Measurements from ENCODE around the gene PPIG. TPM values are rescaled to one million over a fixed set of nuclear protein-coding genes. Genes with fewer than 3 reads are reported as not detected.

The PPIG gene
- total and polyA plus RNA-seq, 2 donors (not counting 1 experiment from before 2014, with no cell fraction given): 21.5 to 78.6 TPM

- intact Hi-C loops (cut with micrococcal nuclease): loop anchor here (1.0 kb wide), 1 partner anchor 148 kb away; no protein-coding TSS in a partner anchor
- ChIA-PET POLR2A (no interaction called here), CTCF (no interaction called here)
- Mint-ChIP-seq H3K4me1 (no peaks in the 10 kb centered on the region), H3K9me3 (ENCODE audit: insufficient read depth) (no peaks in the 10 kb centered on the region), H3K27ac (no peak overlapping the region), H3K4me3 (no peak overlapping the region), H3K27me3 (peaks cover 33% of the 10 kb centered on the region)
- no peaks in the 10 kb centered on the region for H3K36me3 ChIP-seq (replicated peaks in 1 of 2; ENCODE audit: control extremely low read depth in 1 of 2, control insufficient read depth in 1 of 2, extremely low read depth in 1 of 2, insufficient read depth in 2 of 2, low read length in 1 of 2)
- no peaks in the 10 kb centered on the region for H4K20me1 ChIP-seq (ENCODE audit: control insufficient read depth, insufficient read depth, low read length, poor library complexity, severe bottlenecking)
- no peak overlapping the region for H3K9ac ChIP-seq (ENCODE audit: low read length)
- peaks cover 0 to 5% (median 0%) of the 10 kb centered on the region in 4 experiments for H3K27me3 ChIP-seq (replicated peaks in 1 of 4; ENCODE audit: control extremely low read depth in 1 of 4, control insufficient read depth in 3 of 4, insufficient read depth in 4 of 4, low read length in 3 of 4)
- H3K9me3 ChIP-seq (ENCODE audit: control extremely low read depth in 1 of 3, control insufficient read depth in 2 of 3, insufficient read depth in 1 of 3, low read length in 2 of 3): peaks cover 0 to 4% (median 0%) of the 10 kb centered on the region in 3 donors
- ATAC-seq (ENCODE audit: low read depth) (no peak), DNase-seq (no peak)
- no peak overlapping the region for H3K27ac ChIP-seq (ENCODE audit: low read length in 2 of 2)
- no peak overlapping the region for H3K4me3 ChIP-seq (ENCODE audit: control extremely low read depth in 1 of 5, extremely low read depth in 1 of 5, insufficient read depth in 1 of 5, low read depth in 2 of 5, low read length in 4 of 5)
- WGBS (ENCODE audit: insufficient coverage): no CpG with 5 or more reads among the region's 3 CpGs
- no peaks in the 10 kb centered on the region for H3K79me2 ChIP-seq (ENCODE audit: control insufficient read depth, insufficient read depth, low read length)
- no peak overlapping the region for H2AFZ ChIP-seq (ENCODE audit: insufficient read depth, low read depth, low read length, poor library complexity, severe bottlenecking)
- no peak overlapping the region for H3K4me2 ChIP-seq (replicated peaks; ENCODE audit: low read depth, low read length, poor library complexity, severe bottlenecking)
- TF ChIP-seq EZH2 (IDR thresholded peaks at IDR 0.05; ENCODE audit: borderline replicate concordance, insufficient read depth, low read depth, low read length, poor library complexity, severe bottlenecking) (no peak), CTCF (IDR thresholded peaks at IDR 0.05) (peak; percentile 28)
- no peaks in the 10 kb centered on the region for H3K4me1 ChIP-seq (ENCODE audit: control insufficient read depth in 2 of 2, insufficient read depth in 2 of 2, low read length in 2 of 2)
Observed at GRCh38 chr2:169676357-169676756, 92.2 kb downstream of the PPIG start.

- Histone ChIP-seq H3K4me2 (replicated peaks; ENCODE audit: low read depth, low read length, poor library complexity, severe bottlenecking) (no peak overlapping the region), H3K27ac (ENCODE audit: low read length in 2 of 2) (no peak overlapping the region), H3K36me3 (replicated peaks in 1 of 2; ENCODE audit: control extremely low read depth in 1 of 2, control insufficient read depth in 1 of 2, extremely low read depth in 1 of 2, insufficient read depth in 2 of 2, low read length in 1 of 2) (no peaks in the 10 kb centered on the region), H3K4me3 (ENCODE audit: control extremely low read depth in 1 of 5, extremely low read depth in 1 of 5, insufficient read depth in 1 of 5, low read depth in 2 of 5, low read length in 4 of 5) (no peak overlapping the region), H3K9me3 (ENCODE audit: control extremely low read depth in 1 of 3, control insufficient read depth in 2 of 3, insufficient read depth in 1 of 3, low read length in 2 of 3) (peaks cover 0 to 4% (median 0%) of the 10 kb centered on the region in 3 donors), H3K27me3 (replicated peaks in 1 of 4; ENCODE audit: control extremely low read depth in 1 of 4, control insufficient read depth in 3 of 4, insufficient read depth in 4 of 4, low read length in 3 of 4) (peaks cover 0 to 5% (median 0%) of the 10 kb centered on the region in 4 experiments), H2AFZ (ENCODE audit: insufficient read depth, low read depth, low read length, poor library complexity, severe bottlenecking) (no peak overlapping the region), H3K4me1 (ENCODE audit: control insufficient read depth in 2 of 2, insufficient read depth in 2 of 2, low read length in 2 of 2) (no peaks in the 10 kb centered on the region), H3K9ac (ENCODE audit: low read length) (no peak overlapping the region), H3K79me2 (ENCODE audit: control insufficient read depth, insufficient read depth, low read length) (no peaks in the 10 kb centered on the region), H4K20me1 (ENCODE audit: control insufficient read depth, insufficient read depth, low read length, poor library complexity, severe bottlenecking) (no peaks in the 10 kb centered on the region)
- no peak for ATAC-seq (ENCODE audit: low read depth)
- H3K9me3 Mint-ChIP-seq (ENCODE audit: insufficient read depth): no peaks in the 10 kb centered on the region
- H3K27ac Mint-ChIP-seq: no peak overlapping the region
- TF ChIP-seq CTCF (IDR thresholded peaks at IDR 0.05) (no peak), EZH2 (IDR thresholded peaks at IDR 0.05; ENCODE audit: borderline replicate concordance, insufficient read depth, low read depth, low read length, poor library complexity, severe bottlenecking) (no peak)
- H3K27me3 Mint-ChIP-seq: peaks cover 30% of the 10 kb centered on the region
- intact Hi-C loops (cut with micrococcal nuclease): loop anchor here (1.0 kb wide), 1 partner anchor 149 kb away; no protein-coding TSS in a partner anchor
- ChIA-PET CTCF (interaction anchor here (1.2 kb wide), 1 partner anchor 17 kb away, joined by 3 read pairs; no protein-coding TSS in a partner anchor), POLR2A (no interaction called here)
- H3K4me3 Mint-ChIP-seq: no peak overlapping the region
- no peaks in the 10 kb centered on the region for H3K4me1 Mint-ChIP-seq
- DNase-seq: no peak
- WGBS (ENCODE audit: insufficient coverage): 96% methylated on average over 4 of the region's 6 CpGs
Observed at GRCh38 chr2:169676850-169677249, 92.7 kb downstream of the PPIG start.

All from B cell (primary cell).